GM12864 (cell line): Measurements from ENCODE around the gene IVNS1ABP.
"Not testable (repeated sequence)": the region's sequence is repeated elsewhere in the genome, so short reads cannot be mapped to it uniquely, and the experiment has no call there.

Source experiments
- DNase-seq: peaks from one replicate; pipeline ENCODE4 v3.0.0-alpha.2; 2011; ENCODE audit warnings: low read depth
- H3K4me3 ChIP-seq: 2 replicates; pipeline ENCODE4 v1.5.1; 2011; ENCODE audit warnings: mild to moderate bottlenecking, low read depth, low read length, control low read depth
- TF ChIP-seq, protein P1 (sequence below): IDR thresholded peaks from 2 replicates; pipeline ENCODE4 v1.5.1; 2011; ENCODE audit warnings: low read depth, mild to moderate bottlenecking, moderate library complexity, low read length, control low read depth, inconsistent platforms; ENCODE audit errors: missing control alignments

The IVNS1ABP gene

DNA sequence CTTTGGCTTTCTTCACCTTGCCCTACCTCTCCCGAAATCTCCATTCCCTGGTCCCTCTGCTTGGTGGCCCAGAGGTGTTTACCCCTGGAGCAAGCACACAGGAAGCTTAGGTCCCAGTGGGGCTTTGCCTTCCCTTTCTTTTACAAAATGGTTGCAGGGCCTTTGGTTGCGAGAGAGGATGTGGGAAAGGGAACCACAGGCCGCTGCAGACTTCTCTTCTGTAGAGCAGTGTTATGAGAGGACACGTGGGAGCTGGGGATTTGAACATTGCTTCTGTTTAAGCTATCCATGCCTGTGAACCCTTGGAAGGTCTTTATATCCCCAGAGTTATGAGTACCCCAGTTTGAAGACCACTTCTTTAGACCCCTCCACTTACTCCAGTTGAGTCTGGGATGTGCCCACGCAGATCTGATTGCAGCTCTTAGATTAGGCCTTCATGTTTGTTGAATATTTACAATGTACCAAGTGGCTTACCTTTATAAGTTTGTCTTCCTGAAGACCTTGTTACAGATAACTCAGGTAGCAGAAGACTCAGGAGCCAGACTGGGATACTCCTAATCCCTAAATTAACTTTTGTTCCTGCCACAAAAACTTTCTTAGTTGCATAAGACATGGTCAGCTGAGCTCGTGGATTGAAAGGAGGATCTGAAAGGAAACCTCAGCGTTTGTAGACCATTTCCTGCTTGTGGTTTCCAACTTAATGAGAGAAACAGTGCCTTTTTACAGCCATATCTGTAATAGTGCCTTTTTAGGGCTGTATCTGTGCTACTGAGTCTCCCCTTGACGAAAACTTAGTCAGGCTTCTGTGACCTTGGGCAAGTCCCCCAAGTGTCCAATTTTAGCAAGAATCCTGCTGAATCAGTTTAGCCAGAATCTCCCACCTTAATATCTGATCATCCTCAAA lies 21.9 kb upstream of the IVNS1ABP start:
- no peak overlapping the region for H3K4me3 ChIP-seq
- peak; percentile 71 for DNase-seq
- TF ChIP-seq, protein P1, sequence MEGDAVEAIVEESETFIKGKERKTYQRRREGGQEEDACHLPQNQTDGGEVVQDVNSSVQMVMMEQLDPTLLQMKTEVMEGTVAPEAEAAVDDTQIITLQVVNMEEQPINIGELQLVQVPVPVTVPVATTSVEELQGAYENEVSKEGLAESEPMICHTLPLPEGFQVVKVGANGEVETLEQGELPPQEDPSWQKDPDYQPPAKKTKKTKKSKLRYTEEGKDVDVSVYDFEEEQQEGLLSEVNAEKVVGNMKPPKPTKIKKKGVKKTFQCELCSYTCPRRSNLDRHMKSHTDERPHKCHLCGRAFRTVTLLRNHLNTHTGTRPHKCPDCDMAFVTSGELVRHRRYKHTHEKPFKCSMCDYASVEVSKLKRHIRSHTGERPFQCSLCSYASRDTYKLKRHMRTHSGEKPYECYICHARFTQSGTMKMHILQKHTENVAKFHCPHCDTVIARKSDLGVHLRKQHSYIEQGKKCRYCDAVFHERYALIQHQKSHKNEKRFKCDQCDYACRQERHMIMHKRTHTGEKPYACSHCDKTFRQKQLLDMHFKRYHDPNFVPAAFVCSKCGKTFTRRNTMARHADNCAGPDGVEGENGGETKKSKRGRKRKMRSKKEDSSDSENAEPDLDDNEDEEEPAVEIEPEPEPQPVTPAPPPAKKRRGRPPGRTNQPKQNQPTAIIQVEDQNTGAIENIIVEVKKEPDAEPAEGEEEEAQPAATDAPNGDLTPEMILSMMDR, result no peak

DNA sequence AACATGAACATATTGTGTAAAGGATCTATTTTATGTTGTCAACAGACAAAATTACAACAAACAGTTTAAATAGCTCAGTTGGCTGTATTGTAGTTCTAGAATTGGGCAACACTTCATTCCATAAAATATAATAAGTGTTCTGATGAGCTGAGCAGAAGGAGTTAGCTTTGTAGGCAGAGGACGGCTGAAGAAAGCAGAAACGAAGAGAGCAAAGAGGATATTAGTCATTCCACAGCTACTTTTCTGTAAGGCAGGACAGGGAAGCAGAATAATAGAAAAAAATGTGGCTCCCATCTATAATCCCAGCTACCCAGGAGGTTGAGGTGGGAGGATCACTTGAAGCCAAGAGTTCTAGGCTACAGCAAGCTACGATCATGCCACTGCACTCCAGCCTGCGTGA lies 20.2 kb upstream of the IVNS1ABP start:
- no peak for DNase-seq
- H3K4me3 ChIP-seq, result no peak overlapping the region
- TF ChIP-seq, protein P1, result no peak

DNA sequence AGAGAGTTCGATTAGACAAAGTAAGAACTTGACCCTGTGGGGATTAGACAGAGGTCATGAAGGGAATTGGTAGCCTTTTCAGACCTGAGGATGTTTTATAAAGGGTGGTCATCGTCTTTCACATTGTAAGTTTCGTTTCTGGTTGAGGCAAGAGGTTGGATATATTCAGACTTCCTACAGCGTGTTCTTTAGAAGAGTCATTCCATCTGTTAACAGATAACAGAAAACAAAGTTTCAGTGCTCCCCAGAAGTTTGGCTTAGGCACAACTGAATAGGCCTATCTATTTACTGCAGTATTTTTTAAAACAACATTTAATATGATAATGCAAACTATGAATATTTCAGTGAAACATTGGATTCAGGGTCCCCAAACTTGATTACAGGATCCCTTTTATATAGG lies 17.1 kb upstream of the IVNS1ABP start:
- no peak overlapping the region for H3K4me3 ChIP-seq
- TF ChIP-seq, protein P1, result no peak
- no peak for DNase-seq

DNA sequence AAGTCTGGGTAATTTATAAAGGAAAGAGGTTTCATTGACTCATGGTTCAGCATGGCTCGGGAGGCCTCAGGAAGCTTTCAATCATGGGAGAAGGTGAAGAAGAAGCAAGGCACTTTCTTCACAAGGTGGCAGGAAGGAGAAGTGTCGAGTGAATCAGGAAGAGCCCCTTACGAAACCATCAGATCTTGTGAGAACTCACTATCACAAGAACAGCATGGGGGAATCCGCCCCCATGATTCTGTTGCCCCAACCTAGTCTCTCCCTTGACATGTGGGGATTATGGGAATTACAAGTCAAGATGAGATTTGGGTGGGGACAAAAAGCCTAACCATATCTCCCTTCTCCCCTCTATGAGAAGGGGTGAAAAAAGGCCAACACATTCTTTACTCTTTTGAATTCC lies 11.2 kb upstream of the IVNS1ABP start:
- TF ChIP-seq, protein P1, result no peak
- DNase-seq, result no peak

DNA sequence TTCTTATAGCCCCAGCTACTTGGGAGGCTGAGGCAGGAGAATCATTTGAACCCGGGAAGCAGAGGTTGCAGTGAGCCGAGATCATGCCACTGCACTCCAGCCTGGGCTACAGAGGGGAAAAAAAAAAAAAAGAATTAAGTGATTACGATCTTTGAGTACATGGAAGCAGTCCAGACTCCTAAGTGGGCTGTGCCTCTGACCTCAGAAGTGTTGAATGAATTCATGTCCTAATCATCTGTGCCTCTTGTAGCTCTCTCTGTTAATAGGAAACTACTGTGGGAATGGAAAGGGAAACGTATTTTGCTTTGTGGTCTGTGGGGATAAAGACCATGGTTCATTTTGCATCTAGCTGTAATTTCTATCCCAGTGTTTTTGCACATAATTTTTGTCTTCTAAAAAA lies 8.4 kb upstream of the IVNS1ABP start:
- no peak overlapping the region for H3K4me3 ChIP-seq
- TF ChIP-seq, protein P1, result no peak
- no peak for DNase-seq

More for the DNA sequence above, 11.2 kb upstream of the IVNS1ABP start:
- no peak overlapping the region for H3K4me3 ChIP-seq

DNA sequence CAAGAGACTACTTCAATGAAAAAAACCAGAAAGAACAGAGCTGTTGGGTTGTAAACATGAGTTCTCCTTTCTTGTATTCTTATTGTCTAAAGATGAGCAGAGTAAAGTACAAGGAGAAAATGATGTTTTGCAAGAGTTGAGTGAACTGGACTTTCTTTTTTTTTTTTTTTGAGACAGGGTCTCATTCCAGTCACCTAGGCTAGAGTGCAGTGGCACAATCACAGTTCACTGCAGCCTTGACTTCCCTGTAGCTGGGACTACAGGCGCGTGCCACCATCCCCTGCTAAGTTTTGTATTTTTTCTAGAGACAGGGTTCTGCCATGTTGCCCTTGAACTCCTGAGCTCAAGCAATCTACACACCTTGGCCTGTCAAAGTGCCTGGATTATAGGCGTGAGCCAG lies 7.1 kb upstream of the IVNS1ABP start:
- no peak overlapping the region for H3K4me3 ChIP-seq
- TF ChIP-seq, protein P1, result no peak
- no peak for DNase-seq

DNA sequence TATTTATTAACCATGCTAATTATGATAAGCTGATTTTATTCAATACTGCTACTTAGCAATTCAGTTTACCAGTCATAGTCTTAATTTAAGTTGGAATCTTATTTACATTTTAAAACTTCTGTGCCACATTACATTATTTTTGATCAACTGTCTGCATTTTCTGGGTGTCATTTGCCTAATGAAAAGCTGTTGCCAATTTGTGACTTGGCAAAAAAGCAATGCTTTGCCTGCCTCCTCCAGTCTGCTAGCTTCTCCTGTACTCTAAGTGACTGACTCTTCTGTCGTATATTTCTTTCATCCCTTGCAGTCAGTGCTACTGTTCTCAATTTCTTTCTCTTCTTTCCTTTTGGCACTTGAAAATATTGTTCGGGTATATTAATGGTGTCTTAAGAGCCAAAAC lies 5.6 kb upstream of the IVNS1ABP start:
- TF ChIP-seq, protein P1, result no peak
- no peak overlapping the region for H3K4me3 ChIP-seq
- no peak for DNase-seq

DNA sequence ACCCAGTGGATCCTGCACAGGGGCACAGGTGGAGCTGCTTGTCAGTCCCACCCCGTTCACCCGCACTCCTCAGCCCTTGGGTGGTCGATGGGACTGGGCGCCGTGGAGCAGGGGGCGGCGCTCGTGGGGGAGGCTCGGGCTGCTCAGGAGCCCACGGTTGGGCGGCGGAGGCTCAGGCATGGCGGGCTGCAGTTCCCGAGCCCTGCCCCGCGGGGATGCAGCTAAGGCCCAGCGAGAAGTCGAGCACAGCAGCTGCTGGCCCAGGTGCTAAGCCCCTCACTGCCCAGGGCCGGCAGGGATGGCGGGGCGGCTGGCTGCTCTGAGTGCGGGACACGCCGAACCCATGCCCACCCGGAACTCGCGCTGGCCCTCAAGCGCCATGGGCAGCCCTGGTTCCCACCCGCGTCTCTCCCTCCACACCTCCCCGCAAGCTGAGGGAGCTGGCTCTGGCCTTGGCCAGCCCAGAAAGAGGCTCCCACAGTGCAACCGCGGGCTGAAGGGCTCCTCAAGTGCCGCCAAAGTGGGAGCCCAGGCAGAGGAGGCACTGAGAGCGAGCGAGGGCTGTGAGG lies 4.7 kb upstream of the IVNS1ABP start:
- DNase-seq, H3K4me3 ChIP-seq: not testable (repeated sequence)

DNA sequence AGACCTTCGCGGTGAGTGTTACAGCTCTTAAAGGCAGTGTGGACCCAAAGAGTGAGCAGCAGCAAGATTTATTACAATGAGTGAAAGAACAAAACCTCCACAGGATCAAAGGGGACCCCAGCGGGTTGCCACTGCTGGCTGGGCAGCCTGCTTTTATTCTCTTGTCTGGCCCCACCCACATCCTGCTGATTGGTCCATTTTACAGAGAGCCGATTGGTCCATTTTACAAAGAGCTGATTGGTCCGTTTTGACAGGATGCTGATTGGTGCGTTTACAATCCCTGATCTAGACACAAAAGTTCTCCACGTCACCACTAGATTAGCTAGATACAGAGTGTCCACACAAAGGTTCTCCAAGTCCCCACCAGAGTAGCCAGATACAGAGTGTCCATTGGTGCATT lies 4.1 kb upstream of the IVNS1ABP start:
- H3K4me3 ChIP-seq, DNase-seq: not testable (repeated sequence)
